H1 (cell line): ENCODE results near the gene RBM20. TPM values are rescaled to one million over a fixed set of nuclear protein-coding genes. Genes with fewer than 3 reads are reported as not detected.

Experiments used
- CTCF ChIA-PET: fragments of 300-600 bp; sonication (Branson Sonifier 250); formaldehyde crosslinking; loops from one replicate; lab custom pipeline; 2021; ENCODE audit not compliant: partially characterized antibody; lab: Charles Lee
- POLR2A ChIA-PET: fragments of 300-600 bp; sonication (Branson Sonifier 250); formaldehyde crosslinking; loops from one replicate; lab custom pipeline; 2021; ENCODE audit warnings: inconsistent platforms; ENCODE audit not compliant: partially characterized antibody; lab: Charles Lee
- DNase-seq, 2 experiments: peaks; one replicate each; pipeline versions ENCODE4 v3.0.0 to v3.0.0-alpha.2; 2010 to 2022; ENCODE audit warnings: low spot score in 2 of 2, low read depth in 1 of 2, mixed read lengths in 1 of 2
- FAIRE-seq: peaks from 2 replicates; lab custom pipeline; 2011; peaks lifted over from hg19 to GRCh38; lab: Jason Lieb, UNC
- H2AFZ ChIP-seq: 2 replicates; pipeline ENCODE4 v1.8.1; 2012; ENCODE audit warnings: low read length, inconsistent platforms
- H2AK5ac ChIP-seq: 2 replicates; pipeline ENCODE4 v1.6.1; 2013; ENCODE audit warnings: low read depth, low read length
- H2BK120ac ChIP-seq: replicated peaks from 2 replicates; pipeline ENCODE3; 2013; ENCODE audit warnings: low read depth, low read length, inconsistent platforms
- H2BK12ac ChIP-seq: 2 replicates; pipeline ENCODE4 v1.6.1; 2013; ENCODE audit warnings: low read depth, low read length
- H2BK15ac ChIP-seq: 2 replicates; pipeline ENCODE4 v1.6.1; 2013; ENCODE audit warnings: low read length
- H2BK20ac ChIP-seq: 2 replicates; pipeline ENCODE4 v1.6.1; 2013; ENCODE audit warnings: low read length
- H2BK5ac ChIP-seq: 2 replicates; pipeline ENCODE4 v1.6.1; 2013; ENCODE audit warnings: low read depth, low read length
- H3K14ac ChIP-seq: 2 replicates; pipeline ENCODE4 v1.6.1; 2013; ENCODE audit warnings: inconsistent platforms; ENCODE audit not compliant: insufficient read length
- H3K18ac ChIP-seq: 2 replicates; pipeline ENCODE4 v1.6.1; 2013; ENCODE audit warnings: low read length; ENCODE audit errors: extremely low read depth
- H3K23ac ChIP-seq: 2 replicates; pipeline ENCODE4 v1.6.1; 2013; ENCODE audit warnings: inconsistent platforms; ENCODE audit not compliant: insufficient read length
- H3K23me2 ChIP-seq: 2 replicates; pipeline ENCODE4 v1.6.1; 2013; ENCODE audit warnings: low read depth, low read length
- H3K27ac ChIP-seq: 2 replicates; pipeline ENCODE4 v1.6.1; 2011; ENCODE audit warnings: low read depth, low read length, inconsistent platforms
- H3K27me3 ChIP-seq, 4 experiments: replicated peaks in 1 of 4; 1 replicate in 1 of 4; 2 replicates in 3 of 4; pipeline versions ENCODE4 v1.6.1 to v1.8.1; 2011 to 2013; ENCODE audit warnings: low read length in 3 of 4, mild to moderate bottlenecking in 3 of 4, inconsistent platforms in 2 of 4, mixed read lengths in 2 of 4, moderate library complexity in 1 of 4; ENCODE audit not compliant: control insufficient read depth in 3 of 4, insufficient read depth in 3 of 4; ENCODE audit errors: extremely low read depth in 1 of 4
- H3K36me3 ChIP-seq, 4 experiments: 2 replicates each; pipeline versions ENCODE4 v1.6.1 to v1.8.1; 2011 to 2013; ENCODE audit warnings: mild to moderate bottlenecking in 4 of 4, low read length in 3 of 4, moderate library complexity in 2 of 4, control low read depth in 1 of 4, inconsistent platforms in 1 of 4; ENCODE audit not compliant: insufficient read depth in 4 of 4, control insufficient read depth in 2 of 4
- H3K4ac ChIP-seq: replicated peaks from 2 replicates; pipeline ENCODE3; 2013; ENCODE audit warnings: low read length, low read depth, mixed read lengths, inconsistent platforms; ENCODE audit not compliant: insufficient read length
- H3K4me1 ChIP-seq, 4 experiments: replicated peaks in 1 of 4; 1 replicate in 1 of 4; 2 replicates in 3 of 4; pipeline versions ENCODE4 v1.6.1 to v1.8.1; 2011 to 2013; ENCODE audit warnings: low read length in 3 of 4, inconsistent platforms in 2 of 4, mixed read lengths in 1 of 4; ENCODE audit not compliant: insufficient read depth in 4 of 4, control insufficient read depth in 3 of 4
- H3K4me2 ChIP-seq, 2 experiments: 2 replicates each; pipeline versions ENCODE4 v1.6.1 to v1.8.1; 2011 to 2013; ENCODE audit warnings: low read depth in 2 of 2, low read length in 2 of 2, control low read depth in 1 of 2, inconsistent platforms in 1 of 2, mild to moderate bottlenecking in 1 of 2; ENCODE audit not compliant: insufficient read depth in 1 of 2
- H3K4me3 ChIP-seq, 4 experiments: fragments of 200-600, 300-600 bp in 1 of 4; sonication (generic), shearing (Covaris generic), sonication (Bioruptor Twin) in 1 of 4; 2 replicates each; pipeline versions ENCODE4 v1.5.1 to v1.8.1; 2011 to 2016; ENCODE audit warnings: low read length in 4 of 4, low read depth in 3 of 4, control low read depth in 2 of 4, inconsistent platforms in 2 of 4, mild to moderate bottlenecking in 2 of 4, mixed read lengths in 1 of 4, moderate library complexity in 1 of 4; ENCODE audit not compliant: insufficient read depth in 2 of 4; ENCODE audit errors: extremely low read depth in 1 of 4
- H3K56ac ChIP-seq: replicated peaks from 2 replicates; pipeline ENCODE3; 2013; ENCODE audit warnings: low read depth, mild to moderate bottlenecking, mixed read lengths, low read length, inconsistent platforms; ENCODE audit not compliant: insufficient read length
- H3K79me1 ChIP-seq: 2 replicates; pipeline ENCODE4 v1.6.1; 2013; ENCODE audit warnings: low read depth, low read length, control low read depth
- H3K79me2 ChIP-seq, 2 experiments: 2 replicates each; pipeline versions ENCODE4 v1.6.1 to v1.8.1; 2012 to 2013; ENCODE audit warnings: low read length in 2 of 2, mild to moderate bottlenecking in 2 of 2, inconsistent platforms in 1 of 2; ENCODE audit not compliant: insufficient read depth in 2 of 2, control insufficient read depth in 1 of 2
- H3K9ac ChIP-seq, 4 experiments: replicated peaks in 1 of 4; 1 replicate in 1 of 4; 2 replicates in 3 of 4; pipeline versions ENCODE4 v1.6.1 to v1.8.1; 2011 to 2013; ENCODE audit warnings: low read depth in 3 of 4, low read length in 3 of 4, control low read depth in 2 of 4, mild to moderate bottlenecking in 2 of 4, moderate library complexity in 2 of 4, inconsistent platforms in 1 of 4; ENCODE audit errors: extremely low read depth in 1 of 4
- H3K9me3 ChIP-seq, 2 experiments: 2 replicates each; pipeline versions ENCODE4 v1.6.1 to v1.8.1; 2012 to 2013; ENCODE audit warnings: mild to moderate bottlenecking in 2 of 2, moderate library complexity in 2 of 2, control low read depth in 1 of 2, inconsistent platforms in 1 of 2, low read depth in 1 of 2, low read length in 1 of 2, mixed read lengths in 1 of 2; ENCODE audit not compliant: insufficient read depth in 2 of 2
- H4K20me1 ChIP-seq, 2 experiments: replicated peaks in 1 of 2; 2 replicates each; pipeline versions ENCODE3 to v1.8.1; 2011 to 2013; ENCODE audit warnings: inconsistent platforms in 2 of 2, low read length in 2 of 2, mild to moderate bottlenecking in 1 of 2; ENCODE audit not compliant: insufficient read depth in 2 of 2, control insufficient read depth in 1 of 2
- H4K5ac ChIP-seq: 2 replicates; pipeline ENCODE4 v1.6.1; 2013; ENCODE audit warnings: low read length, low read depth, mixed read lengths, inconsistent platforms; ENCODE audit not compliant: insufficient read length
- H4K8ac ChIP-seq: 2 replicates; pipeline ENCODE4 v1.8.0; 2013; ENCODE audit warnings: mild to moderate bottlenecking, moderate library complexity, low read length, inconsistent platforms; ENCODE audit not compliant: insufficient read depth; ENCODE audit errors: extremely low read depth
- H4K91ac ChIP-seq: replicated peaks from 2 replicates; pipeline ENCODE3; 2013; ENCODE audit warnings: low read length, mixed read lengths, inconsistent platforms; ENCODE audit not compliant: insufficient read length
- GTF2F1 ChIP-seq: IDR thresholded peaks from 2 replicates; pipeline ENCODE4 v1.6.1; 2012; ENCODE audit warnings: low read depth, low read length, improper control_type of control experiment, borderline replicate concordance
- JUND ChIP-seq: IDR thresholded peaks from 2 replicates; pipeline ENCODE4 v1.6.1; 2011; ENCODE audit warnings: mild to moderate bottlenecking, improper control_type of control experiment, low read length
- NRF1 ChIP-seq: IDR thresholded peaks from 2 replicates; pipeline ENCODE4 v1.6.1; 2011; ENCODE audit warnings: mild to moderate bottlenecking, low read depth, low read length, improper control_type of control experiment
- SIN3A ChIP-seq, 2 experiments: IDR thresholded peaks in 1 of 2; conservative IDR thresholded peaks in 1 of 2; 2 replicates each; pipeline ENCODE4 v1.6.1; 2011 to 2012; ENCODE audit warnings: low read length in 2 of 2, improper control_type of control experiment in 1 of 2, low read depth in 1 of 2, mild to moderate bottlenecking in 1 of 2
- SIX5 ChIP-seq: IDR thresholded peaks from 2 replicates; pipeline ENCODE4 v1.6.1; 2011; ENCODE audit warnings: mild to moderate bottlenecking, low read depth, low read length
- WGBS, 2 experiments: shearing (Covaris generic) in 1 of 2; methylation state at CpG; one replicate each; pipeline versions ENCODE4 v1.1.6 to v1.1.7; 2013 to 2015; ENCODE audit warnings: low lambda C conversion rate in 2 of 2, mixed read lengths in 2 of 2, inconsistent platforms in 1 of 2, low coverage in 1 of 2, missing lambda C conversion rate in 1 of 2; ENCODE audit not compliant: insufficient replicate concordance in 2 of 2, insufficient coverage in 1 of 2, insufficient read length in 1 of 2; ENCODE audit errors: extremely low coverage in 1 of 2, missing lambda C conversion rate in 1 of 2; 5-methylcytosine and 5-hydroxymethylcytosine counted together
- polyA plus RNA-seq, 7 experiments: library from polyadenylated mRNA; depleted of rRNA in 3 of 7; stranded (reverse) in 5 of 7; unstranded in 2 of 7; fragments of >200 nt in 5 of 7; fragments of 200-250 nt in 2 of 7; gene quantifications; 1 replicate in 5 of 7; 2 replicates in 1 of 7; 4 replicates in 1 of 7; pipeline versions ENCODE4 v1.2.1 to v1.2.3, GENCODE V29; 2011 to 2013; ENCODE audit warnings: missing spikeins in 2 of 7, mixed read lengths in 2 of 7
- total RNA-seq: library from RNA; stranded (reverse); fragmentation: NEBNext Ultra II Directional; extraction: Animal tissue kit (Norgen Biotek cat#: 25700); gene quantifications from 2 replicates; pipeline ENCODE4 v1.2.1, GENCODE V29; 2021

The RBM20 gene
- total and polyA plus RNA-seq, 2 of the 8 experiments (the other 6 are each of a cell fraction or from before 2014, with no cell fraction given): 0.05 to 0.63 TPM

DNA sequence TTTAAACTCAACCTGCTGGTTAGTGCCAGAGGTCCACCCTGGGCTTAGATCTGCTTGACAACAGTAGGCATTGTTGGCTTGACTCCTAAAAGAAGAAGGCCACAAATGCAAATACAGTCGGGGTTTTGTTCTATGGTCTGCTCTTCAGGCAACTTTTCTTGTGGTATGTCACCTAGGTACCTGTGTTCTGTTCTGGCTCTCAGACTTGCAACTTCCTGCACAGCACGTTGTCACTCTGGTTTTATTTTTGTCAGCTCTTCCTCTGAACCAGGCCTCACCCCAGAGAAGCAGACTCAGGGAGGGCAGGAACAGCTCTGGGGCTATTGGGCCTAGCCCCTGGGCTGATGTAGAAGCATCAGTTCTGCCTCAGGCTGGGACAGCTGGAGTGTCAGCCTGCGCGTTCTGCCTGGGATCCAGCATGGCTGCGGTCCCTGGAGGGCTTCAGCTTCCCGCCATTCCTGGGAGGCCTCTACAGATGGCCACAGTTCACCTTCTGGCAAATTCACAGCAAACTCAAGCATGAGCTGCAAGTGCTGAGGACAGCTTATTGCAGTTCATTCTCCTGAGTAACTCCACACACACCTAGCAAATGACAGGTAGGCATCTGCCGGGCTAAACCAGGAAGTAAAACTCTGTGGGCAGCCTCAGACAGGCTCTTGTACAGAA lies 216.6 kb downstream of the RBM20 start:
- Histone ChIP-seq H3K79me1 (no peaks in the 10 kb centered on the region), H2AFZ (peak overlapping the region; percentile 81; the same call in 1 of the 2 replicates), H2BK12ac (no peak overlapping the region), H3K56ac (no peak overlapping the region), H3K14ac (no peak overlapping the region), H3K23ac (no peak overlapping the region), H2AK5ac (no peak overlapping the region), H2BK120ac (no peak overlapping the region), H4K5ac (no peak overlapping the region), H3K23me2 (no peaks in the 10 kb centered on the region; the same call in 1 of the 2 replicates), H4K20me1 (no peaks in the 10 kb centered on the region), H3K9ac (no peak overlapping the region), H3K4ac (no peak overlapping the region), H3K4me3 (no peak overlapping the region), H2BK5ac (no peak overlapping the region), H2BK20ac (no peak overlapping the region), H3K9me3 (no peaks in the 10 kb centered on the region), H3K4me2 (no peak overlapping the region), H3K36me3 (no peaks in the 10 kb centered on the region; a peak in 1 of 8 replicates), H3K27ac (no peak overlapping the region), H2BK15ac (no peak overlapping the region), H4K91ac (no peak overlapping the region), H3K18ac (no peak overlapping the region), H3K27me3 (no peaks in the 10 kb centered on the region), H4K8ac (peak overlapping the region; percentile 65), H3K79me2 (no peaks in the 10 kb centered on the region), H3K4me1 (no peaks in the 10 kb centered on the region)
- ChIA-PET CTCF (interaction anchor here (0.5 kb wide), 1 partner anchor 250 kb away, joined by 3 read pairs; no protein-coding TSS in a partner anchor), POLR2A (interaction anchor here (0.6 to 2.8 kb wide), 3 partner anchors 11 to 20 kb away, joined by 3 to 12 read pairs (median 4); partner anchors contain the start of gene PDCD4)
- FAIRE-seq (no peak), DNase-seq (peak in 1 of 2 experiments; percentile 35)
- WGBS, 2 experiments: 91% methylated on average over 7 of the region's 7 CpGs; no CpG with 5 or more reads in 1 of the 2 experiments
- TF ChIP-seq JUND (no peak), NRF1 (no peak), SIN3A (conservative IDR thresholded peaks at IDR 0.05 in 1 of 2, IDR thresholded peaks at IDR 0.05 in 1 of 2; ENCODE audit: low read depth in 1 of 2, low read length in 2 of 2) (no peak), SIX5 (no peak), GTF2F1 (no peak)
